SH-SY5Y (cell line): Measurements from ENCODE around the gene PLPPR2.

ENCODE experiments used
- GATA2 ChIP-seq: IDR thresholded peaks from 2 replicates; pipeline ENCODE4 v1.6.1; 2011; ENCODE audit warnings: mild to moderate bottlenecking, low read depth, low read length
- GATA3 ChIP-seq: IDR thresholded peaks from 2 replicates; pipeline ENCODE4 v1.6.1; 2011; ENCODE audit warnings: low read depth, mild to moderate bottlenecking, low read length, moderate library complexity

PLPPR2 gene

DNA sequence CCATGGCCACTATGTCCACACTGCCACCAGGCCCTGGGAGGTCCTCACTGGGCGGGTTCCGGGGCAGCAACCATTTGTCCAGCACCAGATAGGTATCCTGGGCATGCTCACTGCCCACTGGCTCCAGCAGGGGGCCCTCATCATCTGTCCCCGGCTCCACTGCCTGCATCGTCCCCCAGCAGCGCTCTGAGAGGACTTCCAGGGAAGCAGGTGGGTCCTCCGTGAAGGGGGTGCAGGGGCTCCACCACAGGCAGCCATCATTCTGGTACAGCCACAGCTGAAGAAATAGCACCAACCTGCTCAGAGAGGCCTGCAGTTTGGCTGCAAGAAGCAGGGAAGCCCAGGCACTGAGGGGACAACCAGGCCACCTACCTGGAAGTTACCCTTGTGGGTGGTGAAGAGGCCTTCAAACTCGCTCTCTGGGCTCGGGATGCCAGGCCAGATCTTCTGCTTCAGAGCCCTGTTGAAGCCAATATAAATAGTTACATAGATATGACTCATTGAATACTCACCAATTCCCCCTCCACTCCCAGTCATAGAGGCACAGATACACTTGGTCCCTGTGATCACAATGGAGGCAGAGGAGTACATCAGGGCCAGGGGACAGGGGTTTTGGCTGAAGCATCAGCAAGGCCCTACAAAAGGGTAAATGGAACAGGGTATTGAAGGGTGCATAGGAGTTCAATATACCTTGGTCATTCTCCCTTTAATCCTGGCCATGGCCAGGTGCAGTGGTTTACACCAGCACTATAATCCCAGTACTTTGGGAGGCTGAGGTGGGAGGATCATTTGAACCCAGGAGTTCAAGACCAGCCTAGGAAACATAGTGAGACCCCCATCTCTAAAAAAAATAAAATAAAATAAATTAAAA lies 23.3 kb downstream of the PLPPR2 start:
- TF ChIP-seq GATA2: no peak
- TF ChIP-seq GATA3: no peak

DNA sequence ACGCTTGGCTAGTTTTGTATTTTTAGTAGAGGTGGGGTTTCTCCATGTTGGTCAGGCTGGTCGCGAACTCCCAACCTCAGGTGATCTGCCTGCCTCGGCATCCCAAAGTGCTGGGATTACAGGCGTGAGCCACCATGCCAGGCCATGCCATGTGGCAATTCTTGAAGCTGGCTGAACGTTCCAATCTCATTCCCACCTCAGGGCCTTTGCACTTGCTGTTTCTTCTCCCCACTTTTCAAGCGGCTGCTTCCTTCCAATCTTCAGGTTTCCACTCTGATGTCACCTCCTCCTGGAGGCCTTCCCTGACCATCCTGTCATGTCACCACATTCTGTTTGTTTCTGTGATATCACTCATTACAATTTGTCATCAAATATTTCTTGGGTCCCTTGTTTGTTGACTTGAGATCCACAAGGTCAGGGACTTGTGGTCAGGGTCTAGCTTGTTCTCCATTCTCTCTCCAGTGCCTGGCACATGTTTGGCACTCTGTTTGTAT lies 24.7 kb downstream of the PLPPR2 start:
- TF ChIP-seq GATA3 (no peak), GATA2 (no peak)

DNA sequence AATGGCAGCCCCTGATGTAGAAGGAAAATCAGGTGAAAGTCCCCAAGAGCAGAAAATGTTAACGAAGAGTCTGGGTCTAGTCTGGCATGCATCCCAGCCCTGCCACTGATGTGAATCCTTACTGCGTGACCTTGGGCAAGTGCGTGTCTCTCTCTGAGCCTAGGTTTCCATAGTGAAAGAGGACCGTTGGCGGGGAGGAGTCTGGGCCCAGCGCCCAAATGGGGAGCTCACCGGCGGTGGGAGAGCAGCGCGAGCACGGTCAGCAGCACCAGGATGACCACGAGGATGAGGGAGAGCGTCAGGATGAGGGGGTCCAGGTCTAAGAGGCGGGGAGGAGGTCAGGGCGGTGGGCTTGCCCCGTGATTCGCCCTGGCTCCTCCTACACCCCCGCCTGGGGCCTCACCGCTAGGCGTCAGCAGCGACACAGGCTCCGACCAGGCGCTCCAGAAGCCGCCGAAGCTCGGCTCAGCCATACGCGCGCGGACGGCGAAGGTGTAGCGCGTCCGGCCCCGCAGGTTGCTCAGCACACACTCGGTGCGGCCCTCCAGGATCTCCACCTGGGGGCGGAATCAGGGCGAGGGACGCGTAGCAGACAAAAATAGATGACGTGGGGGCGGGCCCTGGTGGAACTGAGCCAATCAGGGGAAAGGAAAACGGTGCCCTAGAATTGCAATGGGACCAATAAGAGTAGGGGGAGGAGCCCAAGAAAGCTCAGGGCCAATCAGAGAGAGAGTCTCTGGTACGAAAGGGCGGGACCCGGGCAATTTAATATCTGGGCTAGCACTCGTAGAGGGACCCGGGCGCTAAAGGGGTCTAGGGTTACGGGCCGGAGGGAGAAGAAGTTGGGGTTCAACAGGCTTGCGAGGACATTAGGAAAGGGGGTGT lies 25.7 kb downstream of the PLPPR2 start:
- TF ChIP-seq GATA3: no peak
- no peak for TF ChIP-seq GATA2

DNA sequence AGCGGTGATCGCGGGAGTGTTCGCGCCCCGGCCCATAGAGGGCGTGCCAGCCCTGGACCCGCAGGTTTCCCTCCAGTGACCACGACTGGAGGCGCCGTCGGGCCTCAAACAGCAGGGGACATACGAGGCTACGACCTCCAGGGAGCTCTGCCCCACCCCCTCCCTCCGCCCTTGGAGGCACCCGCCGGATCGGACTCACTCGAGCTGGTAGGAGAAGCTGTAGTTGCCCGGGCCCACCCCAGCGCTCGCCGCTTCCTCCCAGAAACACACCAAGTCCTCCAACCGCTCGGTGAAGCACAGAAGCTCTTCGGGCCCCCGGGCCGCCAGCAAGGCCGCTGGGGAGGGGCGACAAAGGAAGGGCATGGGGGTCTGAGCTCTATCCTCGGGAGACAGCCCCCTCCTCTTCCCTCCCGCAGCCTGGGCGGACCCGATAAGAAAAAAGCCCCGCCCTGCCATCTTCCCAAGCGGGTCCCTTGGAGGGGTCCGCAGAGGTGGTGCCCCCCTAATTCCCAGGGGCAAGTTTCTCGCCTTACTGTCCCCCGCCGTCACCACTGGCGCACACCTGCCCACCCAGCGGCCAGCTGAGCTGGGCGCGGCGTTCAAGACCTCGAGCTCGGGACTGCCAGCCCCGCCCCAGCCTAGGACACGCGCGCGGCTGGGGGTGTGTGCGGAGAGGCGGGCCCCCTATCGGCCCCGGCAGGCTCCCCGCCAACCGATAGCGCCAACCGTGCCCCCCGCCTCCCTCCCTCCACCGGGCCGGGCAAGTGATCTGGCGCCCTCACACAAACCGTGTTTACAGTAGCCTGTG lies 27.9 kb downstream of the PLPPR2 start:
- TF ChIP-seq GATA3 (no peak), GATA2 (no peak)

DNA sequence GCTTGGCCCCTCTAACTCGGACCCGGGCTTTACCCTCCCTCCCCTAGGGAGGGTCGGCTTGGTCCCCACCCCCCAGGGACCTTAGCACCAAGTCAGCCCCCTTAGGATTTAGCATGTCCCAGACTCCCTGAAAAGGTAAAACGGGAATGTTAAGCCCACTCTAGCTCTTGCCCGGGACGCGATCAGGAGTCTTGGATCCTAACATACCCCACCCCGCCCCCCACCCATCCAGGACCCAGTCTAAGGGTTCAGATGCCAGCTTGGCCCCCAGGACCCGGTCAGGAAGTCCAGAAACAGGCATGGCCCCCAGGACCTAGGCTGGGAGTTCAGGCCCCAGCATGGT lies 28.4 kb downstream of the PLPPR2 start:
- no peak for TF ChIP-seq GATA3
- no peak for TF ChIP-seq GATA2

DNA sequence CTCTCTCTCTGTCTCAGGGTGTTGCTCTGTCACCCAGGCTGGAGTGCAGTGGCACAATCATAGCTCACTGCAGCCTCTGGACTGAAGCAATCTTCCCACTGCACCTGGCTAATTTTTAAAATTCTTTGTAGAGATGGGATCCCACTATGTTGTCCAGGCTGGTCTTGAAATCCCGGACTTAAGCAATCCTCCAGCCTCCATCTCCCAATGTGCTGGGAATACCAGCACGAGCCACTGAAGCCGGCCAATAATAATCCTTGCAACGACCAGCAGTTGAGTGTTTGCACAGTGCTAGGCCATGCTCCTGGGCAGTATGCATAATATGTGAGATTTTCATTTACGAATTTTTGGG lies 29.5 kb downstream of the PLPPR2 start:
- TF ChIP-seq GATA2 (no peak), GATA3 (no peak)

DNA sequence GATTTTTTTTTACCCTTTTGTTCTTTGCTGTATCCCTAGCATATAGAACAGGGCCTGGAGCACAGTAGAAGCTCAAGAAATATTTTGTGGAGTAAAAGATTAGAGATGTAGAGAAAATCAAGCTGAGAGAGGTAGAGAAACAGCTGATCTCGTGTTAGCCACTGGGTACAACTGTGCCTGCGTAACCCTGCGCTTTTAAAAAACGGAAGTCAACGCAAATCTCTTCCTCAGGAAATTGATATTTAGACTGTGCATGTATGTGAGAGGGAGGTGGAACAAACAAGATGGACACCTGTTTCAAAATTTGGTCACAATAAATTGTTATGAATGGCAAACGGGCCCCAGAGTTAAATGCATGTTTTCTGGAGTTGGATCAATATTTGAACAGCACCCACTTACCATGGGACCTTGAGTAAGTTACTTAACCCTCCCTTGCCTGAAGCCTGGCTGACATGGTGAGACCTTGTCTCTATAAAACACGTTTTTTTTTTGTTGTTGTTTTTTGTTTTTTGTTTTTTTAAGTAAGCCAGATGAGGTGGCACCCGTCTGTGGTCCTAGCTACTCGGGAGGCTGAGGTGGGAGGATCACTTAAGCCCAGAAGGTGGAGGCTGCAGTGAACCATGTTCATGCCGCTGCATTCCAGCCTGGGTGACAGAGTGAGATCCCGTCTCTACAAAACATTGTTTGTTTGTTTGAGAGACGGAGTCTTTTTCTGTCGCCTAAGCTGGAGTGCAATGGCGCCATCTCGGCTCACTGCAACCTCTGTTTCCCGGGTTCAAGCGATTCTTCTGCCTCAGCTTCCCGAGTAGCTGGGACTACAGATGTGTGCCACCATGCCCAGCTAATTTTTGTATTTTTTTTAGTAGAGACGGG lies 32.2 kb downstream of the PLPPR2 start:
- TF ChIP-seq GATA2 (no peak), GATA3 (no peak)

DNA sequence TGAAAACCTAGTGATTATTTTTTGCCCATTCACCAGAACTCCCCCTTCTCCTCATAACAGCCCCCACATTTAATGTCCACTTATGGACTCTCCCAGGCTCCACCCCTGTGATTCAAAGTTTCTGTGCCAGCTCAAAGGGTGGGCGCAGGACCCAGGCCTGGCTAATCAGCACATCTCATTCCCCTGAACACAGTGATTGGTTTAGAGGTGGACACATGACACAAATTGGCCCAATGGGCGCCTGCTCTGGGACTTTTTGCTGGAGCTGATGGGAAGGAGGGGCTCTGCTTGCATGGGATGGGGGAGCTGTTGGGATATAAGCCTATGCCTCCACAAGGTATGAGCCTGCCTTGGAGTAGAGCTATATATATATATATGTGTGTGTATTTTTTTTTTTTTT lies 35.1 kb downstream of the PLPPR2 start:
- TF ChIP-seq GATA3: no peak
- no peak for TF ChIP-seq GATA2

DNA sequence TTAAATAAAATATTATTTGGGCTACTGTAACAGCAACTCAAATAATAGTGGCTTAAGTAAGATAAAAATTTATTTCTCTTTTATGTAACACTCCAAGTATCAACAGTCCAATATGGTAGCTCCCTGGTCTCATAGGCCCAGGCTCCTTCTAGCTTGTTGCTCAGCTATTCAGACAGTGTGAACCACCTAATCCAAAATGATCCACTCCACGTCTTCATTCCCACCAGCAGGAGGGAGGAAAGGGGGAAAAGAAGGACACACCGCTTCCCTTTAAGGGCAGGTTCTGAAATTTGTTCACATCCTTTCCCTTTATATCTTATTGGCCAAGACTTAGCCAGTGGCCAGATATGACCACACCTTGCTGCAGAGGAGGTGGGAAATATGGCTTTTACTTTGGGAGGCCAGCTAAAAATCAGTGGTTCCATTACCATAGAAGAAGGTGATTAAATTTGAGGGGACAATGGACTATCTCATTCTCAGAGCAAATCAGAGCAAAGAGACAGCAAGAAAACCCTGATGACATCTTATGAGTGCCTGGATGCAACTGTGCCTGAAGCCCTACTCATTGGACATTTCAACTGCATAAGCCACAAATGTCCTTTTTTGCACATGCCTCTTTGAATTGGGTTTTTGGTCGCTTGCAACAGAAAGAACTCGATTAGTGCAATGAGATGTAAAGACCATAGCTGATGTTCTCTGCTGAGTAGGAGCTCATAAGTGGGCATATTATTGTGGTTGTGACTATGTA lies 35.9 kb downstream of the PLPPR2 start:
- TF ChIP-seq GATA2 (no peak), GATA3 (no peak)

DNA sequence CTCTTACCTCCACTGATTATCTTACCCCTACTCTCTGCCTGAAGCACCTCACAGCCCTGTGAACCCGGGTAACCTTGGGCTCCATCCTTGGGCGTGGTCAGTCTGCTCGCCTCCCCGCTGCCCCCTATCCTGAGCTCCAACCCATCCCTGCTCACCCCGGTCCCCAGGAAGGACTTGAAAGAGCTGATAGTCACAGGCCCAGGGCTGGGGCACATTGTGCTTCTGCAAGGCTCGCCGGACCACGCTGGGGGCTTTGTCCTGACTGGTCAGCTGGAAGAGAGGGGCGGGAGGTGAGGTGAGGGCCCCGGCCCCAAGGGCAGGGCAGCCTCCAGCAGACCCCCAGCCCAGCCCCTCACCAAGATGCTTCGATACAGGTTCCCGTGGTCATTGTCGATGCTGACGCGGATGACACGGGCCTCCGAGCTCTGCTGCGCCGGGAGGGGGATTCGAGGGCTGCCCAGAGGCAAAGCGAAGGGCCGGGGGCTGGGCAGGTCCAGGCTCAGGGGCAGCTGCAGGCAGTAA lies 41.9 kb downstream of the PLPPR2 start:
- TF ChIP-seq GATA3 (no peak), GATA2 (no peak)

DNA sequence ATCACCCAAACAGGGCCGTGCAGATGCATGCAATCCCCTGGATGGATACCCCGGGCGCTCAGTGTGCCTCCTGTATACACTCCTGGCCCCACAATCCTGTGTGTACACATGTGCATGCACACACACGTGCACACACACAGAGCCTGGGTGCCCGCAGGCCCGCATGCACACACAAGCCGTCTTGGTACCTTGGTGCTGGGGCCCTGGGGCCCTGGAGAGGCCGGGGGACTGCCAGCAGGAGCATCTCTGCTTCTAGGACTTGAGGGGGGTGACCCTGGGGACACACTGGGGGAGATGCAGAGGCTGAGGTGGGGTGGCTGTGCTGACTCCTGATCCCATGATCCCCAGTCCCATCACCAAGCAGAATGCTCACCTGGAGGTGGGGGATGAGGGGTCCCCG lies 44.4 kb downstream of the PLPPR2 start:
- TF ChIP-seq GATA2: no peak
- TF ChIP-seq GATA3: no peak

DNA sequence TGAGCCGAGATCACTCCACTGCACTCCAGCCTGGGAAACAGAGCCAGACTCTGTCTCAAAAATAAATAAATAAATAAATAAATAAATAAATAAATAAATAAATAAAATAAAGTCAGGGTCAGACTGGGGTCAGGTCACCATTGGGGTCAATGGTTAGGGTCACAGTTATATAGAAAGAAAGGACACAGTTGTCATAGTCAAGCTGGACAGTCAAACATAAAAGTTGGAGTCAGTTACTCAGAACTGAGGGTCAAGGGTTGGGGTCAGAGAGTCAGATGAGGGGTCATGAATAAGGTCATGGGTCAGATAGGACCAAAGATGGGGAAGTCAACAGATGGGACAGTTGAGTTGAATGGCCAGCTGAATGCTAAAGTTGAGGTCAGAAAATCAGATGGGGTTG lies 45.6 kb downstream of the PLPPR2 start:
- TF ChIP-seq GATA2 (no peak), GATA3 (no peak)

DNA sequence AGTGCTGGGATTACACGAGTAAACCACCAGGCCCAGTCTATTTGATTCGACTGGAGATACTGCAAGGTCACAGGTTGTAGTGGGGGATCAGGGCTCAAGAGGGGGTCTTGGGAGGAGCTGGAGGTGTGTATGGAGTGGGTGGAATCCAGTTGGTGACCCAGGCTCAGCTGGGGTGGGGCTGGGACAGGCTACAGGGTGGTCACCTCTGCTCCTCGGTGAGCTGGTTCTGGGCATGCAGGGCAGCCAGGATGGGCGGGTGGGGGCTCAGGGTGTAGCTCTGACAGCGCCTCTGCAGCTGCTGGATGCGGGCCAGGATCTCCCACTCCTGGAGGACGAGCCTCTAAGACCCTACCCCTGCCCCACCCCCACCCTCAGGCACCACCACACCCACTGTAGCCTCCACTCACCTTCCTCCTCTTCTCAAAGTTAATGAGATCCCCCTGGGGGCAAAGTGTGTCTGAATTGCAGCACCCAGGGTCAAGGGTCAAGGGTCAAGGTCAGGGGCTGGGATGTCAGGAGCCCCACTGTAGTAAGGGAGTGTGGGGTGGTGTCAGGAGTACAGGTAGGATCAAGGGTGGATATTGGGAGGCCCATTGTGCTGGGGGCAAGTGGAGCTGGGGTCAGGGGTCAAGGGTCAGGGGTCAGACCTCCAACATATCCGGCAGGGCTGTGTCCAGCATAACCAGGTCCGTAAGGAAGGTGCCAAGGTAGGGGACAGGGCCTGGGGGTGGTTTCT lies 46.7 kb downstream of the PLPPR2 start:
- no peak for TF ChIP-seq GATA2
- TF ChIP-seq GATA3: no peak
